NK-92 (cell line): ENCODE data around the gene MLST8.
"Not testable (repeated sequence)": the region's sequence is repeated elsewhere in the genome, so short reads cannot be mapped to it uniquely, and the experiment has no call there.

Experiments
- DNase-seq: peaks from one replicate; lab custom pipeline; 2025; ENCODE audit not compliant: unreplicated experiment; lab: John Stamatoyannopoulos, UW

The MLST8 gene

GRCh38 chr16:2231016-2231931 is 26.0 kb downstream of the MLST8 start:
- DNase-seq: no peak

DNA sequence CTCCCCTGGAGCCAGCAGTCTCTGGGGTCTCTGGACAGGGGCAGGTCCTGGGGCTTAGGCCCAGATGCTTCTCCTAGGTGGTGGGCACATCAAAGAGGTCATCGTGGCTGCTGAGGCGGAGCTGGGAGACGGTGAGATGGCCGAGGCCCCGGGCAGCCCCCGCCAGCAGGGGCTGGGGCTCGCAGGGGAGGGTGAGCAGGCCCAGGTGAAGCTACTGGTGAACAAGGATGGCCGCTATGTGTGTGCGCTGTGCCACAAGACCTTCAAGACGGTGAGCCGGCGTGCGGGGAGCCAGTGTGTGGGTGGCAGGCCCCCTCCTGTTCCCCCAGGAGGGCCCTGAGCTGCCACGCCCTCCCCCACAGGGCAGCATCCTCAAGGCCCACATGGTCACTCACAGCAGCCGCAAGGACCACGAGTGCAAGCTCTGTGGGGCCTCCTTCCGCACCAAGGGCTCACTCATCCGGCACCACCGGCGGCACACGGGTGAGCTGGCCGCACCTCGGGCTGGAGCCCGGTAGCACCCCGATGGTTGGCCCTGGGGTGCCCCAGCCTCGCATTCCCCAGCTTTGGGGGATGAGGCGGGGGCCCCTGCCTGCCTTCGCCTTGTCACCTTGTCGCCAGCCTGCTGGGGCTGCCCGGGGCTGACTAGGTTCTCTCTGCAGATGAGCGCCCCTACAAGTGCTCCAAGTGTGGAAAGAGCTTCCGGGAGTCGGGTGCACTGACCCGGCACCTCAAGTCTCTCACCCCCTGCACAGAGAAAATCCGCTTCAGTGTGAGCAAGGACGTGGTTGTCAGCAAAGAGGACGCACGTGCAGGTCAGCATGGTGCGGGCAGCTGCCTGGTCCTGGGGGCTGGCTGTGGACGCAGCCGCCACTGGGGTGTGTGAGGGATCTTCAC is 27.1 kb downstream of the MLST8 start:
- no peak for DNase-seq

- DNase-seq: no peak
Measured at GRCh38 chr16:2233046-2233775, 28.0 kb downstream of the MLST8 start.

DNA sequence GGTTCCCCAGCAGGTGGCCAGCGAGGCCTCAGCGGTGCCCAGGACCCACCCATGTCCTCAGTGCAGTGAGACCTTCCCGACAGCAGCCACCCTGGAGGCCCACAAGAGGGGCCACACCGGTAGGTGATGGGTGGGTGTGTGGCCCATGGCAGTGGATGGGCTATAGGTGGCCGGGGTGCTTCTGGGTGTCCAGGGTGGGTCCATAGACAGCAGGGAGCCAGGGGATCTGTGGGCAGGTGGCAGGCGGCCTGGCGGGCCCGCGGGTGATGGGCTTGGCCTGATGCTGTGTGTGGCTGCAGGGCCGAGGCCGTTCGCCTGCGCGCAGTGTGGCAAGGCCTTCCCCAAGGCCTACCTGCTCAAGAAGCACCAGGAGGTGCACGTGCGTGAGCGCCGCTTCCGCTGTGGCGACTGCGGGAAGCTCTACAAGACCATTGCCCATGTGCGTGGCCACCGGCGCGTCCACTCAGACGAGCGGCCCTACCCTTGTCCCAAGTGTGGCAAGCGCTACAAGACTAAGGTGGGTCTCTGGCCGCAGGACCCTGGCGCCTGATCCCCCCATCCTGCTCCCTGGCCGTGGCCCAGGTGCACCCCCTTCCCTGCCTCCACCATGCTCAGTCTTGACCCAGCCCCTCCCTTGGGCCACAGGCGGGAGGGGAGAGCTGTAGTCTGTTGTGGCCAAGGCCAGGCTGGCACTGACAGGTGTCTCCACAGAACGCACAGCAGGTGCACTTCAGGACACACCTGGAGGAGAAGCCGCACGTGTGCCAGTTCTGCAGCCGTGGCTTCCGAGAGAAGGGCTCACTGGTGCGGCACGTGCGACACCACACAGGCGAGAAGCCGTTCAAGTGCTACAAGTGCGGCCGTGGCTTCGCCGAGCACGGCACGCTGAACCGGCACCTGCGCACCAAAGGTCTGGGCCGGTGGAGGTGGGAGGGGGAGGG is 28.9 kb downstream of the MLST8 start:
- DNase-seq: no peak

DNA sequence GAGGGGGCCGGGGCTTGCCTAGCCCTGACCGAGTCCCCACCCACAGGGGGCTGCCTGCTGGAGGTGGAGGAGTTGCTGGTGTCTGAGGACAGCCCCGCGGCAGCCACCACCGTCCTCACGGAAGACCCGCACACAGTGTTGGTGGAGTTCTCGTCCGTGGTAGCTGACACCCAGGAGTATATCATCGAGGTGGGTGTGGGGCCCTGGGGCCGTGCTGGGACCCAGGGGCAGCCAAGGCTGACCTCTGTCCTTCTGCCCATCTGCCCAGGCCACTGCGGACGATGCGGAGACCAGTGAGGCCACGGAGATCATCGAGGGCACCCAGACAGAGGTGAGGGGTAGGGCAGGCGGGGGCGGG is 29.5 kb downstream of the MLST8 start:
- DNase-seq: no peak

DNA sequence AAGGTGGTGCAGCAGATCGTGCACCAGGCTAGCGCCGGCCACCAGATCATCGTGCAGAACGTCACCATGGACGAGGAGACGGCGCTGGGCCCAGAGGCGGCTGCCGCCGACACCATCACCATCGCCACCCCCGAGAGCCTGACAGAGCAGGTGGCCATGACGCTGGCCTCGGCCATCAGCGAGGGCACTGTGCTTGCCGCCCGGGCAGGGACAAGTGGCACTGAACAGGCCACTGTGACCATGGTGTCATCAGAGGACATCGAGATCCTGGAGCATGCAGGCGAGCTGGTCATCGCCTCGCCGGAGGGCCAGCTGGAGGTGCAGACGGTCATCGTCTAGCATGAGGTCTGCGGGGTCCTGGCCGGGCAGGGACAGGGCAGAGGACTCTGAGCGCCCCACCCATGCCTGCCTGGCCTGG is 30.0 kb downstream of the MLST8 start:
- DNase-seq: no peak

DNA sequence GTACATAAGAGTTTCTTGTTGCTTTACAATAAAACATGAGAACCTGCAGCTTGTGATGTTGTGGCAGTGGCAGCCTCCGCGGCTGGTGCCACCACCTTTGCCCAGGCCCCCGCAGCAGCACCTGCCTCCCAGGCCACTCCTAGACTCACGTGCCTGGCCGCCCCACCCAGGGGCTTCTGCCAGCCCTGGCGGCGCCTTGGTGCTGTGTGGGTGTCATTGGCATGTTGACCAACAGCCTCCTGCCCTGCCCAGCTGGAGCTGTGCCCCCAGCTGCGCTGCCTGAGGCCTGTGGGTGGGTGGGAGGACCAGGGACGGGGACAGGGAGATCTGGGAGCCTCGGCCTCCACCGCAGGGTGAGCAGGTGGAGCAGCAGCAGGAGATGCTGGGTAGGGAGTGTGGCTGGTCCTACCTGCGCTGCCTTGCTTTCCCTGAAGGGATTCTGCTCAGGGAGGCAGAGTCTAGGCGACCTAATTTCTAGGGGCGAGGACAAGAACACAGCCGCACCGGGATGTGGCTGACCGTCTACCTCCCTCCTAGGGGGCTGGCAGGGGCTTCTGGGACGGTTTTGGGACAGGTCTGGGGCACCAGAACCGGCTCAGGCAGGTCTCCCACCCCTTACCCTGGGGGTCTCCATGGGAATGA is 30.6 kb downstream of the MLST8 start:
- no peak for DNase-seq

GRCh38 chr16:2236337-2237101 is 31.3 kb downstream of the MLST8 start, which contains the start of gene DNASE1L2:
Gene DNASE1L2 (plus strand): TSS chr16:2236444. CDS start chr16:2236817, 373 bp downstream.
- DNase-seq: no peak

- no peak for DNase-seq
Measured at GRCh38 chr16:2237102-2237482, 31.8 kb downstream of the MLST8 start.

- DNase-seq: no peak
Measured at GRCh38 chr16:2237493-2238149, 32.4 kb downstream of the MLST8 start.

- DNase-seq: no peak
Measured at GRCh38 chr16:2238150-2238837, 33.0 kb downstream of the MLST8 start.

DNA sequence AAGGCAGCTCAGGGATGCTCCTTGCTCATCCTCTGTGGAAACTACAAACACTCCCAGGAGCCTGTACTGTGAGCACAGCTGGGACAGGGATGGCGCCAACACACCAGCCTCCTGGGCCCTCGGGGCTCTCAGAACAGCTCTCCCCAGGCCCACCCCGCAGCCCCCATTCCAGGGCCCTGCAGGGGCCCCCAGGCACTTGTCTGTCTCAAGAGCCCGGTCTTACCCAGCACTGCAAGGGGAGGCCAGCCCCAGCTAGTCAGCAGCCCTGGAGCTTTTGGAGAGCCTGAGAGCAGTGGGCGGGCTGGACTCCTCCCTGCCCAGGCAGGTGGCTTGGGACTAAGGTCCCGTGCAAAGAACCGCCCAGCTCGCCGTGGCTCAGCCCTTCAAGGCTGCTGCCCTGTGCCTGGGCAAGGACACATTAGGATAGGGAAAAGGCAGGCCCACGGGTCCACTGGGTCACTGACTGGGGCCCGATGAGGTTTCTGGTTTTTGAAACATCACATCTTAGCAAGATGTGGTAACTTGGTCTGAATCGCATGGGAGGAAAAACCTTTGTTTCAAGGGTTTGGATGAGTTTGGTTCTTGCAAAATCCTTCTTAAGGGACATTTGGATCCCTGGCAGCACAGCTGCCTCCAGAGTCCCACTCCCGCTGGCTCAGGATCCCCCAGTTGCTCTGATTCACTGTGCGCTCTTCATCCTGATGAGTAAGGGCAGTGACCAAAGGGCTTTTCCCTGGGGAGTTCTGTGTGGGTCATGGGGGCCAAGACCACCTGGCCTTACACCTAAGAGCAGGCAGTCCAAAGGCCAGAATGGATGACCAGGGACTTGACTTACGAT is 33.8 kb downstream of the MLST8 start:
- DNase-seq: no peak

GRCh38 chr16:2240331-2240730 is 35.1 kb downstream of the MLST8 start:
- not testable (repeated sequence) for DNase-seq

GRCh38 chr16:2242598-2242997 is 37.3 kb downstream of the MLST8 start:
- no peak for DNase-seq

GRCh38 chr16:2243031-2243528 is 37.8 kb downstream of the MLST8 start:
- DNase-seq: no peak

DNA sequence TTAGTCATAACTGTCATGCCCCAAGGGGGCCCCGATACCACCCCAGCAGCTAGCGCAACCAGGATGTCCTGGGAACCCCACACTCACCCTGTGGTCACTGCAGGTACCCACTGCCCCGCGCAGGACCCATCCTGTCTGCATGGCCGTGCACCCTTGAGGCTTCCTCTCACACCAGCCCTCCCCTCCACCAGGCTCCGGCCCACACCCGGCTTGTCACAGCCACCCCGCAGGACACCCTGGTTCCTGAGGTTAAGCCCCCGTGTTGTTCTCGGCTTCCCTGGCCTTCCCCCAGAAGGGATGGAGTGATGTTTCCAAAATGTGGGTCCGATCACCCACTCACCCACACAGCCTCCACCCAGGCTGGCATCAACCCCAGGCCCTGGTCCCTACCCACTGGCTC is 38.5 kb downstream of the MLST8 start:
- no peak for DNase-seq

- no peak for DNase-seq
Measured at GRCh38 chr16:2244301-2244700, 39.0 kb downstream of the MLST8 start.
